GM21723 (cell line): ENCODE measurements around the gene FAM20A.
A peak's percentile ranks its signal among the peaks of the same experiment; 100 is the strongest.
"Not testable (repeated sequence)": the region's sequence is repeated elsewhere in the genome, so short reads cannot be mapped to it uniquely, and the experiment has no call there.

Experiments used
- ATAC-seq: cut with Tn5 transposase; IDR thresholded peaks from one replicate; pipeline ENCODE4 v1.9.1; 2021; ENCODE audit warnings: mild to moderate bottlenecking, moderate library complexity; ENCODE audit not compliant: unreplicated experiment

FAM20A gene

DNA sequence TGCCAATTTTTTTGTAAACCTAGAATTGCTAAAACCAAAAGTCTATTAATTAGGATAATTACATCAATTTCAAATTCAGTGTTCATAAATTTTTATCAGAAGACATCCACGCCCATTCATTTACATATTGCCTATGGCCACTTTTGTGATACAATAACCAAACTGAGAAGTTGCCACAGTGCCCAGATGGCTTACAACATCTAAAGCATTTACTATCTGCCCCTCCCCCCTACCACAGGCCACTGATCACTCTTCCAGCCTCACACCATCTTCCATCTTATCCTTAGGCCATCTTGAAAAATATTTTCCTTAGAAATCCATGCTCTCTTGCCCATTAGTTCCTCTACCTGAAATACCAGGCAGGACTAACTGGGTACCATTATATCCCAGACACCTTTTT is 95.2 kb downstream of the FAM20A start:
- ATAC-seq: no peak

DNA sequence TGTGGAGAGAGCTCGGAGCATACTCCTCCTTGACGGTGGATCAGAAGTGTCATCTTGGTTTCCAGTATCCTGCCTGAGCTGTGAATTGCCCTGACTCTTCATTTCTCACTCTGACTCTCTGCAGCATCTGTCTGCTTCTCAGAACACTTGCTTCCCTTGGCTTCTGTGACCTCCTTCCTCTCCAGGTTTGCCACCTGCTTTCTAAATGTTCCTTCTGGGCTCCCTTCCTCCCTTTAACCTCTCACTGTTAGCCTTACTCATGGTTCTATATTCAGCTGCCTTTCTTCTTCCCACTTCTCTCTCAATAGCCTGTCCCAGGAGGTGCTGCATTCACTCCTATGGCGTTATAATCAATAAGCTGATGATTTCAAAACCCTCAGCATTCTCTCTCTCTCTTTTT is 100.1 kb downstream of the FAM20A start:
- ATAC-seq: no peak

DNA sequence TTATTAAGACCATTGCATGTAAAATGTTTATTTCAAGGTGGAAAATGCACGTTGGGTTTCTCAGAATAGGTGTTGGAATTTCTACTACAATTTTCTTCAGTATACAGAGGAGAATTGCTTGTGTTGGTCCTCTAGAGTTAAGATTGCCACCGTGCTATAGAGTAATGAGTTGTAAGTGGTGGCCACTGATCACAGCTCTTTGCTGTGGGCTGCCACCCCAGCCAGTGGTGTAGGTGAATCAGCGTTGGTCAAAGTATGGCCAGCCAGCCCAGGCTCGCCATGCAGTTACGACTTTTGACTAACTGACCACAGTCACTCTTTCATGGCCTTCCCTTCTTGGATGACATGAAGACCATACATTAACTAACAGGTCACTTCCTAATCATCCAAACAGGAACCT is 101.6 kb downstream of the FAM20A start:
- ATAC-seq: no peak

DNA sequence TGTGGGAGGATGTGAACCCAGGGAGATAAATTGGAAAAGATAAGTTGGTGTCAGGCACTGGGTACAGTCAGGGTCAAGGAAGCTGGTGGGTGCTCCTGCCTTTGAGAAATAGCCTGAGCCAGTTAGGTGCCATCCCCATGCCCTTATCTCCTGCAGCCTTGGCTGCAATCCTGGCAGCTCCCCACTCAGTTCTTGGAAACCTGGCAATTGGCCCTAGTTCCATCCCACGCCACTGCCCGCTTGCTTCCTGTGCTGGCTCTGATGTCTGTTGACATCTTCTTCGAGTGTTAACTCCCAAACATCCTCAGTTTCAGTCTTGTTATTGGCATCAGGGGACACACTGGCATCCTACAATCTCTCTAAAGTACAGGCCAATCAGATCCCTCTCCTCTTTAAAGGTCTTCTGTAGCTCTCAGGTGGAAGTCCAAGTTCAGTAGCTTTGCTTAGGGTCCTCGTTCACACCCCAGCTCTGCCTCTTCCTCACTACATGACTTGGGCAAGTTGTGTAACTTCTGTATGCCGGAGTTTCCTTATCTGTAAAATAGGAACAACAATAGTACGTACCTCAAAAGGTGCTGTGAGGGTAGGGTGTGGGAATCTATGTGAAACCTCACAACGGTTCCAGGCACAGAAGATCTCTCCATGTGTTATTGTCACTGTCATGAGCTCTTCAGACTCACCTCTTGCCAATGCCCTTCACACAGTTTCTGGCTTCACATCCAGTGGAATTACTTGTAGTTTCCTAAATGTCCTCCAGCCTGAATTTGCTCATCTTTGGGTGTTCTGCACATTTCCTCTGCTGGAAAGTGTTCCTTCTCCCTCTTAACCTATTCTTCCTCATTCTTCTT is 102.5 kb downstream of the FAM20A start:
- ATAC-seq: peak; percentile 32

DNA sequence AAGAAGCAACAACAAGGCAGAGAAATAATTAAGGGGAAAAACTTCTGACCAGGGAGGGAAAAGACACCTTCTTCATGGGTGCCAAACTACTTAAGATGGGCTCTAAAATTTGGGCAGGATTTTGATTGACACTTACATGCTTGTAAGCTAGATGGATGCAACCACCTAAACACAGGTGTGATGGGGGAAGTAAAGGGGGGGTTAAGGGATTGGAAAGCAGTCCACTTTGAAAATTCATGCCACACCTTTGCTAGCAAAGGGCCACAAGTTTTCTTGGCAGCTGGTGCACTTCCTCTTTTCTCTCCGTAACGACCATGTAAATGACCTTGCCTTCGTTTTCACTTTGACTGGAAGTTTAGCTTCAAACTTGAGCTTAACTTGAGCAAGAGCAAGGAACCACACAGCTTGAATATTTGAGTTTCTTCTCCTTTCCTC is 103.3 kb downstream of the FAM20A start:
- ATAC-seq: peak; percentile 92

DNA sequence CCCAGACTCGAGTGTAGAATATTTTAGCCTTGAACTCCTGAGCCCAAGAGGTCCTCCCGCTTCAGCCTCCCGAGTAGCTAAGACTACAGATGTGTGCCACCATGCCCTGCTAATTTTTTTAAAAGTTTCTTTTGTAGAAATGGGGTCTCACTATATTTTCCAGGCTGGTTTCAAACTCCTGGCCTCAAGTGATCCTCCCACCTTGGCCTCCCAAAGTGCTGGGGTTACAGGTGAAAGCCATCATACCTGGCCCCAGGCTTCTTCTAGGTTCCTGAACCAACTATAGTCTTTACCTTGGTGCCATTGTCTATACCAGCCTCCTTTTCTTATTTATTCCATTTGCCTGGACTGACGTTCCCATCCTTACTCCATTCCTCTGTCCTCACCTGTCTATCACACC is 106.1 kb downstream of the FAM20A start:
- ATAC-seq: no peak

DNA sequence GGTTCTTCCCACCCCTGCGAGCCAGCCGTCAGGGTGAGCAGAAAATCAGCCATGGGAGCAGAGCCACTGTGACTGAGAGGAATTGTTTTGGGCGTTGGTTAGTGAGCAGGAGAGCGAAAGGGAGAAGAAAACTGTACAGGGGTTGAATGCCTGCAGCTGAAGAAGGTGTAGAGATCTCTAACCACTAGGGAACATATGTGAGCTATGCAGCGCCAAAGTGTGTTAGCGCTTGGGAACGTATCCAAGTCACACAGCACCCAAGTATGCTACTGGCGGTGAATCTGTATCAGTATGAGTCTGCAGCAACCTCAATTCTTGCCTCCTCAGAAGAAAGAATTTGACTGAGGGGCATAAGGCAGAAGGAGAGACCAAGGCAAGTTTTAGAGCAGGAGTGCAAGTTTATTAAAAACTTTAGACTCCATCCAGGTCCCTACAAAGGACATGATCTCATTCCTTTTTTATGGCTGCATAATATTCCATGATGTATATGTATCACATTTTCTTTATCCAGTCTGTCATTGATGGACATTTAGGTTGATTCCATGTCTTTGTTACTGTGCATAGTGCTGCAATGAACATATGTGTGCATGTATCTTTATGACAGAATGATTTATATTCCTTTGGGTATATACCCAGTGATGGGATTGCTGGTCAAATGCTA is 108.6 kb downstream of the FAM20A start:
- not testable (repeated sequence) for ATAC-seq

DNA sequence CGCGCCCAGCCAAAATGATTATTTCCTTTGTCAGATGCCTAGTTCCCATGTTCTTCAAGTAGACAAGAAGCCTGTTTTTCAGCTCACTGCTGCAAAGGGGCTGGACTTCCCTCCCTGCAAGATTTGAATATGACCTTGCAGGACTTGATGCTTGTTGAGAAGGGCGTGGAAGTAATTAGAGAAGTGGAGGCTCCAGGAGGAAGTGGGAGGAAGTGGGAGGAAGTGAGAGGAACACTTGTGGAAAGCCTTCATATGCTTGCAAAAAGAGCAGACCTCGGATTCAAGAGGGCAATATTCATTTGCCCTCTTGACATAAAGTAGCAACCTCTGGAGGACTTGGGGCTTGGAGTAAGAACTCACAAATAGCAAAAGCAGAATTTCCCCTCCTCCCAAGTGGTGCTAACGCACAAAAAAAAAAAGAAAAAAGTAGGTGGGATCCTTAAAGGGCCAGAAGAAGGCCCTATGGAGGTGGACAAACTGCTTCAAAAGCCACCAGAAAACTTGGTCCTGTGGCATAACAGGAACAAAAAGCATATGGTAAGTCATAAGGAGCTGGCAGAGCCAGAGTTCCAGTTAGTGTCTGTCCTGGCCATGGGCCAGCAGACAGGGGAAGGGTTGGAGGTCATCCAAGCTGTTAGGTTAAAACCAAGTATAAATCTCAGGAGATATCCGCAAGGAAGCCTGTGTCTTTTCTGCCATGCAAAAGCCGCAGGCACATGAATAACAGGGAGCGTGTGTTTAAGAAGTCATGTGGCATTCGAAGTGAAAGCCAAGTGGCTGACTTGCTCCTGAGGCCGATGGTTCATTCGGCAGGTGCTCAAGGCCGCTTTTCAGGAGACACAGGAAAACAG is 109.6 kb downstream of the FAM20A start:
- ATAC-seq: no peak

DNA sequence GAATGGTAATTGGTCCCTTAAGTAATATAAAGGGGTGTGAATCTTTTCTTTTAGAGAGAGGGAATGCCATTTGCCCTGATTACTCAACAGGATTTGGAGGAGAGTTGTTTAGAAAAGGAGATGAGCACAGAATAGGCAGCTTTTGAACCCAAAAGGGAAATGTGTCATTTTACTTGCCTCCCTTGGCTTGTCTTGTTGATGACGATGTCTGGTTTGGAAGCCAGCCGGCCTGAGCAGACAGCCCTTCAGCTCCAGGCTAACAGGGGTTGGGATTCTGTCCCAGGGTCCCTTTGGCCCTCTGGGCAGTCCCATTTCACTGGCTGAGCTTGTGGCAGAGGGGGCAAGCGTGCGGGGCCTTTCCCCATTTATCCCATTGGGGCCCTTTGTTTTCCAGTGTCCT is 111.2 kb downstream of the FAM20A start:
- ATAC-seq: no peak
